Measurements from ENCODE around the gene LHPP.

The LHPP gene

GRCh38 chr10:124645467-124646095 lies 184.0 kb downstream of the LHPP start:
- no peak for DNase-seq (ENCODE audit: low read depth)
- no peak for TF ChIP-seq CTCF (IDR thresholded peaks at IDR 0.05; ENCODE audit: insufficient read depth, low read depth, low read length, missing control alignments)
- H3K4me3 ChIP-seq (ENCODE audit: low read length): no peak overlapping the region

DNA sequence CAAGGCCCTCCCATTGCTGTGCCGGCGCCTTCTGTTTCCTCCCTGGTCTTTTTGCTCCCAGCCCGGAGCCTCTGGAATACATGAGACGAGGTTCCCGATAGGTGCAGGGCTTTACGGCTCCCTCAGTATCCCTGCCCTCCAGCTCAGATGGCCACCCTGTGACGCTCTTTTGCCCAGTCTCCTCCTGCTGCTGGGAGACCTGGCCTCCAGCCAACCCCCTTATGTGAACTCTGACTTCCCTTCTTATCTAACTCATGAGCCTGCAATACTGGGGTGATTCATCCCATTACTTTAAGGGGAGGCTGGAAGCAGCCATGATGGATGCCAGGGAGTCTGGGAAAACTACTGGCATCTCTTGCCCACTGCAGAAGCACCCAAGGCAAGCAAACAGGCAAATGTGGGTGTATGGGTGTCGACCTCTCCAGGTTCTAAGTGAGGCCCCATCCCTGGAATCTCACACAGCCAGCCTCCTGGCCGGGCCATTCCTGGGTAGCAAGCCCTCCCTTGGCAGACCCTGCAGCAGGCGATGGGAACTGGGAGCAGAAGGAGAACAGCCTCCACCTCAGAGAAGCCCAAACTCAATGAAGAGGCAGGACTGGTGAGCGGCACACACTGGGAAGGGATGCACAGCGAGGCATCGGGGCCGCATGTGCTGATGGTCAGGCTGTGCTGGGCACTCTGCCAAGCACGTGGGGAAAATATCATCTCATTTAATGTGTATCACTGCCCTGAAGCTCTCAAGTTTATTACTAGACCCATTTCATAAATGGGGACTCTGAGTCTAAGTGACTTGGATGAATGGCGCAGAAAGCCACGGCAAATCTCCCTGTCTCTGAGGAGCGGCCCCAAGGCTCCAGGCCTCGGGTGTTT lies 185.1 kb downstream of the LHPP start:
- H3K4me3 ChIP-seq (ENCODE audit: low read length): no peak overlapping the region
- no peak for TF ChIP-seq CTCF (IDR thresholded peaks at IDR 0.05; ENCODE audit: insufficient read depth, low read depth, low read length, missing control alignments)
- peak; percentile 63 for DNase-seq (ENCODE audit: low read depth)

DNA sequence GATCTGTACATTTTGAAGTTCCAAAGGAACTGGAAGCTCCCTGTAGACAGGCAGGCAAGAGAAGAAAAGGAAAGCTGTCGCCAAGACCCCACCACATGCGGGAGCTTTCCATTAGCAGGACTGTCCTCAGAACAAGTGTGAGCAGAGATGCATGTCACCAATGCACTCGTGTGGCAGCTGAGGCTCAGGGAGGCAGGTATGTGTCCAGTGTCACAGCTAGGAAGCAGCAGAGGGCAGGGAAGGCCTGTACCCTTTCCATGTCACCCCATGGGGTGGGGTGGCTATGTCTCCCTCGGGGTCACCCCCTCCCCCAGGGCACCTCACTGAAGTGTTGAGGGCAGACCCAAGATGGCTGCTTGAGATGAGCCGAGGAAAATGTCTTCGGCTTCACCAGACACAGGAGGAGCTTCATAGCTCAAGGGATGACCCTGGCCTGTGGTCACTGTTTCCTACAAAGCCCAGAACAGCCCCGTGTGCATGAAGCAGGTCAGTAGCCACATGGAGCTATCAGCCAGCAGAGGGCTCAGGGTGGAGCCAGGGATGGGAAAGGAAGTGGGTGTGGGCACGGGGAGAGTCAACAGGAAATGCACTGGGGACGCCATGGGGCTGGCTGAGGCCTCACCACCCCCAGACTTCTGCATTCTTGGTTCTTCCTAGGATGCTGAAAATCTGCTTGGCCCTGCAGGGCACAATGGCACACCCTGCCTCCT lies 186.0 kb downstream of the LHPP start:
- H3K4me3 ChIP-seq (ENCODE audit: low read length): no peak overlapping the region
- peak; percentile 75 for DNase-seq (ENCODE audit: low read depth)
- peak; percentile 58 for TF ChIP-seq CTCF (IDR thresholded peaks at IDR 0.05; ENCODE audit: insufficient read depth, low read depth, low read length, missing control alignments)

DNA sequence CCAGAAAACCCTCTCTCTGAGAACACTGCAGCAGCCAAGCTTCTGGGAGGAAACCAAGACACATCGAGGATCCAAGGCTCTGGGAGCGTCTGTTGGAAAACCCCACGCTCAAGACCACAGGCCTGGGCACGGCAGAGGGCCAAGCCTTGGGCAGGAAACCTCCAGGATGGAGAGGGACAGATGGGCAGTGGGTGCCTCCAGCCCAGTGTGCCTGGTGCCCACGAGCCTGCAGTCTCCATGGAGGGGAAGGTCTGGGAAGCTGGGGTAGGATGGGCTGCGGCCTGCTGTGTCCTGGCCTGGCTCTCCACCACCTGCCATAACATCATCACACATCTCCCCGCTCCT lies 186.5 kb downstream of the LHPP start:
- no peak overlapping the region for H3K4me3 ChIP-seq (ENCODE audit: low read length)
- TF ChIP-seq CTCF (IDR thresholded peaks at IDR 0.05; ENCODE audit: insufficient read depth, low read depth, low read length, missing control alignments): no peak
- no peak for DNase-seq (ENCODE audit: low read depth)

DNA sequence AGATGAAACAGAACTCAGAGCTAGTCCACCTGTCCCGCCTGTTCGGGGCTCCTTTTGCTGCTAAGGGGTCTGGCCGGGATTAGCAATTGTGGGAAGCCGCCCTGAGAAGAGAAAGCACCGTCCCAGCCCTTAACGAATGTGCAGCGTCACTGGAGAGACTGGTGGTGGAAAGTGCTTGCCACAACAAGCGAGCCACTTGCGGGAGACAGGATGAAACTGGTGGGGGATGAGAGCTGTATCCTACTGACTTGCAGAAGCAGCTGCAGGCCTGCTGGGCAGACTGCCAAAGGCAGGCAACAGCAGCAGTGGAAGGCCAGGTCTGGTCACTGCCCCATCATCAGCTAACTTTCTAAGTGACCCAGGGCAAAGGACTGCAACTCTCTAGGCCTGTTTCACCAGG lies 187.1 kb downstream of the LHPP start:
- no peak for TF ChIP-seq CTCF (IDR thresholded peaks at IDR 0.05; ENCODE audit: insufficient read depth, low read depth, low read length, missing control alignments)
- peak; percentile 93 for DNase-seq (ENCODE audit: low read depth)
- H3K4me3 ChIP-seq (ENCODE audit: low read length): no peak overlapping the region

- DNase-seq (ENCODE audit: low read depth): peak; percentile 84
- H3K4me3 ChIP-seq (ENCODE audit: low read length): no peak overlapping the region
- peak; percentile 3 for TF ChIP-seq CTCF (IDR thresholded peaks at IDR 0.05; ENCODE audit: insufficient read depth, low read depth, low read length, missing control alignments)
Observed at GRCh38 chr10:124649214-124649613, 187.6 kb downstream of the LHPP start.
